ENCODE measurements around the gene ABHD1.
"Not testable (repeated sequence)": the region's sequence is repeated elsewhere in the genome, so short reads cannot be mapped to it uniquely, and the experiment has no call there.

Gene ABHD1

DNA sequence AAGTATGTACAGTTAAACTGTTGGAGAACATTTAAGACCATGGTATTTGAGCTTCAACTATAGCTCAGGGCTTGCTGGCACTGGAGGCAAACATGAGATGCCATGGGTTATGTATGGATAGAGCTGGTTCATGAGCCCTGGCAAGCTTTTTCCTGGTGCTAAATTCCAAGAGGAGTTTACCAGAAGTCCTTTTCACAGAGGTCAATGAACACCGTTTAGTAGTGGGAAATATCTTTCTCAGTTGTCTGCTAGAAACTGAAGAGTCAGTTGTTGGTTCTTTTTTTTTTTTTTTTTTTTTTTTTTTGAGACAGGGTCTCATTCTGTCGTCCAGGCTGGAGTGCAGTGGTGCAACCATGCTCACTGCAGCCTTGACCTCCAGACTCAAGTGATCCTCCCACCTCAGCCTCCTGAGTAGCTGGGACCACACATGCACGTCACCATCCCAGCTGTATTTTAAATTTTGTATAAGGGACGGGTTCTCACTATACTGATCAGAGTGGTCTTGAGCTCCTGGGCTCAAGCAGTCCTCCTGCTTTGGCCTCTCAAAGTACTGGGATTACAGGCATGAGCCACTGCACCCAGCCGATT, 35.7 kb upstream of the ABHD1 start:
- DNase-seq = no peak

DNA sequence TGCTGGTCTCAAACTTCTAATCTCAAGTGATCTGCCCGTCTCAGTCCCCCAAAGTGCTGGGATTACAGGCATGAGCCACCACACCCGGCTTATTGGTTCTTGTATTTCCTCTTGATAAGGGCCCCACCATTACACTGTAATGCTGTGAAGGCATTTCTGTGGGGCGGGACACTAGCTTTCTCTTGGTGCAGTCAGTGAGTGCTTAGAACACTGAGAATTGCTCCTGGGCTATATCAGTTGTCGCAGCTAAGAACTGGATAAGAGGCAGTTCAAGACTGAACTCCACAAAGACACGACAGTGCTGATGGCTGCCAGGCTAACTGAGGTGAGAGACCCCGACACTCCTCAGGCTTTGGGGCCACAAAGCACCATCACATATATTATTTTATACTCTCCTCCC, 35.0 kb upstream of the ABHD1 start:
- no peak for DNase-seq

DNA sequence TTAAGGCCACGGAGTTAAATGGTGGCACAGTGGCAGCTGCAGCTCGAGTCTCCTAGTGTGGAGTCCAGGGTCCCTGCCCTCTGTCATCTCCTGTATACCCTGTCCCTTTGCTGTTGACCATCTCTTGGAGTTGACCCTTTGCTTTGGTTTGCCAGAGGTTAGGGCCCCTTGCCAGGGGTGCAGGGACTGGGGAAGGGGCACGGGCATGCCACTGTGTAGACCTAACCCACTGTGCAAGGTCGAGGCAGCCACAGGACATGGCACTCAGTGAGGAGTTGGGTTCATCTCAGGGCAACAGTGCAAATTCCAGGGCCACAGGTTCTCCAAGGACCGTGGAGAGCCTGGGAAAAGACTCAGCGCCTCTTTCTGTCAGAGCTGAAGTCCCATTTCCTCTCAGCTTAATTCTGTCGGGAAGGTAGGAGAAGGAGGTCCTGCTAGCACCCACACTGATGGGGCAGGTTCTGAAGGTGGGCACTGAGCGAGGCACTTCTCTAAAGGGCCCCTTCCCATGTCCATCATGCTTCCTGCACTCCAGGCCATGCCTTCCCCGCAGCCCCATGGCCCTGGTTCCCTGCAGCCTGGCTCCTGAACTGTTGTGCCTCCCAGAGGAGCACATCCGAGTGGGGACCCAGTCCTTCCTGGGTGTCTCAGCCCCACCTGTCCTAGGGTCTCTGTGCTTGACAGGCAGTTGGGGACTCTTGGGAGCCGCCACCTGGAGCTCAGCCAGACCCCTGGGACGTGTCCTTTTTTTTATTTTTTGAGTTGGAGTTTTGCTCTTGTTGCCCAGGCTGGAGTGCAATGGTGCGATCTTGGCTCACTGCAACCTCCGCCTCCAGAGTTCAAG, 34.3 kb upstream of the ABHD1 start:
- DNase-seq = no peak

DNA sequence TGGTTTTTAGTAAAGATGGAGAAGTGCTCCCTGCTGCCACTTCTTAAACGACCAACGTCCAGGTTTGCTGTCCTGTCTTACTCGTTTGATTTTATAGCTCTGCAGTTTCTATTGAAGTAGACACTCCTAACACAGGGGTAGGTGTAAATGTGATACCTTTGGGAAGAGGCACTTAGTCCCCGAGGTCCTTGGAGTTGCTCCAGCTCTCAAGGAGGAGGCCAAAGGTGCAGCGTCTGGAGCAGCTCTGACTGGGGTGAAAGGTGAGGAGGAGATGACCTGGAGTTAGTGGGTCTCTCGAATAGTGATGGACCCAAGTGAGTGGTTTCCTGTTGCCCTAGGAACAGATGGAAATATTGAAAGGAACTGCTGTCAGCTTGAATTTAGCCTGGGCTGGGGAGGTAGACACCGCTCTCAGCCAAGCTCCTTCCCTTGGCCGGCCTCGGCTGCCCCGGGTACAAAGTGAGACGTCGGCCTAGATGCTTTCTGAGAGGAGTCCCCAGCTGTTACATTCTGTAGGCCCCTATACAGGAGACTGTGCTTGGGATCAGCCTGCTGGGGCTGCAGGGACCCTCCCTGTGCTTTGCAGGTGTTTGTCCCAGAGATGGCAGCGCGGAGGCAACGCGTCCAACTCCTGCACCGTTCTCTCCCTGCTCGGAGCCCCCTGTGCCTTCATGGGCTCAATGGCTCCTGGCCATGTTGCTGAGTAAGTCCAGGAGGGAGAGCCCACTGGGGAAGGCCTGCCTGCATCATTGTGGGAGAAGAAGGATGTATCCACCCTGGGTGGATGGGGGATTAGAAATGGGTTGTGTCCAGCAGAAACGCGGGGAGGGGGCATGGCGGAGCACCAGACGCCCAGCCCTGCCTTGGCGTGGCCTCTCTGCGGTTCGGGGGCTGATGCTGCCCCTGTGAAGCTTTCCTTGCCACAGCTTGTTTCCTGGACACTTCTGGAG, 31.6 kb upstream of the ABHD1 start:
- no peak for DNase-seq

DNA sequence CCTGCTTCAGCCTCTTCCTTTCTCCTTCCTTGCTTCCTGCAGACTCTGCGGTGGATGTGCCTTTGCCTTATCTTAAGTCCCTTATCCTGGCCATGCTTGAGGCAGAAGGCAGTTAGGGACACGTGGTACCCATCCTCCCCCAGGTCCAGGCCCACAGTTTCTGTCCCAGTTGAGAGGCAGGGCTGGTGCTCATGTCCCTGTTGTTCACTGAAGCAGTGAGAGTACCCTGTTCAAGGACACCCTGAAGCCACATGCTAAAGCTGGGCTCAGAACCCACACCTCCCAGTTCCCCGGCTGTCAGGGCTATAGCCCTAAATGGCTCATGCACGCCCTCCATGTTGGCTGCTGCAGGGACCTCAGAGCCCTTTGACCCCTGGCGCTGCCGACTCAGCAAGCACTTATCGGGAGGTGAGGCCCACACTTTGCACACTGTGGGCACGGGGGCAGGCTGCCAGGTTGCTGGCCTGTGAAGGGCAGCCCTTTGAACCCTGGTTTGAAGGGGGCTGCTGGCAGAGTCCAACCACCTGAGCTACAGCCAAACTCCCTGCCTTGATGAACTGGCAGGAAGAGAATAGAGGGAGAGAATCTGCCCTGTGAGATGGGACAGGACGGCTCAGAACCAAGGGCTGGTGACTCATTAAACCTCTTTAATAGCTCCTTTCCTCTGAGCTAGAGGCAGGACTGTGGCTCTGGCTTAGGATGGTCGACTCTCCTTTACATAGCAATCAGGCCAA, 30.8 kb upstream of the ABHD1 start:
- DNase-seq = no peak

DNA sequence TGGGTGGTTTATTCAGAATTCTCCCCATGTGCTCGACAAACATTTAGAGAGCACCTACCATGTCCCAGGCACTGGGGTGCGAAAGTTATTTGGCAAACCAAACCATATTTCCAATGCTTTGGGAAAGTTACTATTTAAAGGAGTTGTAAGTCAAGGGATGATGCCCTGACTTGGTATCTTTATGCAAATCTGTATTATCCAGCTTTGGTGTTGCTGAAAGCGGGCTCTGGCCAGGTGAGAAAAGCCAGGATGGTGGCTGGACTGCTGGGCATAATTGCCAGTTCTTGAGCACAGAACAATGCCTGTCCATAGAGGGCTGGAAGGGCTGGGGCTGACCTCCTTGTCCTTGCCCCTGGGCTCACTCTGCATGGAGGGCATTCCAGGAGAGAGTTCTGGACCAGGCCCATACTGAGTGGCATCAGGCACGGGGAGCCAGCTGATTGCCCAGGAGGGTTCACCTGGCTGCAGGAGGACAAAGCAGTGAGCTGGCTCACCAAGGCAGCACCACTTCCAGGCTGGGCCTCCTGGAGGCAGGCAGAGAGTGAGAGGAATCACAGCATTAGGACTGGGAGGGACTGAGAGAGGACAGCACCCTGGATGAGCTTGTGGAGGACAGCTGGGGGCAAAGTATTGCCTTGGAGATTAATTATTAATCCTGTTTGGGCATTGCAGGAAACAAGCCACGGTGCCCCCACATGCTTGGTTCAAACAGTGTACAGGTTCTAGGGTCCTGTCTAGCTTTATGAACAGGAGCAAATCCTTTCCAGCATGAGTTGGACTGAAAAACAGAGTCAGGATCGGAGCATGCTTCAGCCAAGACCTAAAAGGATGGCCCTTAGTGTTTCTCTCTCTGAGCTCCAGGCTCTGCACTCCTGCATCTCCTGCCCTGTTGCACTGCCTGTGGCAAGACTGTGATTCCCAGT, 29.9 kb upstream of the ABHD1 start:
- no peak for DNase-seq

DNA sequence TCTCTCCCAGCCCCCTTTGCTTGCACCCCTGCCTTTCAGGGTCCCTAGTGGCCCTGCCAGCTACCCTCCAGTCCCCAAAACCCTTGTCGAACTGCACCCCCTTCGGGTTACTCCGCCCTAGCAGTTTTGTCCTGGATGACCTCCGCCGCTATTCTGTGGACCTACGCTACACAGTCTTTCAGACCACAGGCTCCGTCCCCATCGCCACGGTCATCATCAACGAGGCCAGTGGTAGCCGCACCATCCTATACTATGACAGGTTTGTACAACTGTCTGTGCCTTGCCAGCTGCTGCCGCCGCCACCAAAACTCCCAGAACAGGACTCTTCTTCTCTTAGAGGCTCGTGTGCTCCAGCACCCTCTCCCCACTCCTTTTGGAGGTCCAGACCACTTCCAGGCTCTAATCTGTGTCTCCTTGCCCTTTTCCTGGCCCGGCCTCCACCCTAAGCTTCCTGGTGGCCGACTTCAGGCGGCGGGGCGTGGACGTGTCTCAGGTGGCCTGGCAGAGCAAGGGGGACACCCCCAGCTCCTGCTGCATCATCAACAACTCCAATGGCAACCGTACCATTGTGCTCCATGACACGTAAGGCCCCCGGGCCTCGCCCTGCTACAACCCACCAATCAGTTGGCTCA, 29.1 kb upstream of the ABHD1 start:
- DNase-seq = no peak

DNA sequence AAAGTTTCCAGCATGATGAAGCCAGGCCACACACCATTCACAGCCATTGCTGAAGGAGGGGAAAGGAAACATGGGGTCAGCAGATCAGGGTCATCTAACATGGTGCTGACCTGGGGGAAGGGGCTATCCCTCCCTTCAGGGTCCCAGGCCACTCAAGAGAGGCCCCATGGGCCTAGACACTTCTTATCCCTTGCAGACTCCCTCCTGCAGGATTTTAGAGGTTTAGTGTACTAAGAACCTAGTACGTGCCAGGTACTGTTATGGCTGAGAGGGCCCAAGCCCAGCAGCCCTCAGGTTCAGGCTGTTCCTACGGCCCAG, 28.2 kb upstream of the ABHD1 start:
- DNase-seq = no peak

DNA sequence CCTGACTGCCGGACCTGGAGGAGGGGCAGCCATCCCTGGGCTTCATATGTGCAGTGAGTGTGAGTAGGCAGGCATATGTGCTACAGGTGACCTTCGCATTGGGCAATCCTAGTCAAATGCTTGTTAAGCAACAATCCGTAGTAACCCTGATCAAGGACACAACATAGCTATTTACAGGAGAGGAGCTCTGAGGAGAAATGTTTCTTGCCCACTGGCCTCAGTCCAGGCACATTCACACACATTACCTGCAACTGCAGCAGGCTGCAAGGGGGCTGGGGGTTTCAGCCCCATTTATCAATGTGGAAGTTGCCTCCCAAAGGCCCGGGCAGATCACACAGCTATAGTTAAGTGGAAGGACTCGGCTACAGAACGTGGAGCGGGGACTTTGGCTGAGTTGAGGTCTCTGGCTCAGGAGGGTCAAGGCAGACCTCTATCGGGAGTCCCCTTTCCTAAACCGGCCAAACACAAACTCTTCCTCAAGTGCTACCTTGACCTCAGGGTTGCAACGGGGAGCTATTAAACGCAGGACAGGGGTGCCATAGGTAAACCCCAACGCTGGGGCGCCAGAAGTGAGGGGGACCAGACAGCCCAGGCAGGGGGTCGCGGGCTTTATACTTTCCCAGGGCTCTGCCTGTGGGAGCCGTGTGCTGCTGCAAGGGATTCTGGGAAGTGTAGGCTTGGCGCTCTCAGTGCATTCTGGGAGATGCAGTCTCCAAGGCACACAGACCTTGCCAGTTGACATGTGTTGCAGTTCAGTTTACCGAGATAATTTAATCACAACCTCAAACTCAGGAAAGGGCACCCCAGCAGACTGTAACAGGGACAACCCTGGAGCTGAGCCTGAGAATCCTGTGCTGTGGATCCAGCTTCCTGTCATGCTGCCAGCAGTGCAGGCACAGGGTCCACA, 27.6 kb upstream of the ABHD1 start:
- DNase-seq = peak; percentile 59

DNA sequence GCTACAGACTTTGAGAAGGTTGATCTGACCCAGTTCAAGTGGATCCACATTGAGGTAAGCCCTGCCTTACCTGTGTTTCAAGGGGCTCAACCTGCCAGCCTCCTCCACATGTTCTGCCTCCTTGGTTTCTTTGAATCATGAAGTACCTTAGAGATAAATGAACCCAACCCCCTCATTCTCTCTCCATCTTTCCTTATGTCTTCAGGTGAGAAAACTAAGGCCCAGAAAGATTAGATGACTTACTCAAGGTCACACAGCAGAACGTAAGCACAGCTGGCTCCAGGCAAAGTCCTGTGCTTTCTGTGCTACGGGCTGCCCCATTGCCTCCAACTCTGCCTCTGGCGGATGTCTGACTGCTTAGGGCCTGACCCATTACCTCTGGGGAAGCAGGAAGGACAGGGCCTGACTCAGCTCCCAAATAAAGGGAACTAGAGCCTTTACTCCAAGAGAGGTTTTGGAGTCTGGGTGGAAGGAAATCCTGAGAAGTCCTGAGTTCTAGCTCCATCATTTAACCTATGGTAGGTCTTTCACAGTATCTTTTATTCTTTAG, 26.8 kb upstream of the ABHD1 start:
- DNase-seq = no peak

DNA sequence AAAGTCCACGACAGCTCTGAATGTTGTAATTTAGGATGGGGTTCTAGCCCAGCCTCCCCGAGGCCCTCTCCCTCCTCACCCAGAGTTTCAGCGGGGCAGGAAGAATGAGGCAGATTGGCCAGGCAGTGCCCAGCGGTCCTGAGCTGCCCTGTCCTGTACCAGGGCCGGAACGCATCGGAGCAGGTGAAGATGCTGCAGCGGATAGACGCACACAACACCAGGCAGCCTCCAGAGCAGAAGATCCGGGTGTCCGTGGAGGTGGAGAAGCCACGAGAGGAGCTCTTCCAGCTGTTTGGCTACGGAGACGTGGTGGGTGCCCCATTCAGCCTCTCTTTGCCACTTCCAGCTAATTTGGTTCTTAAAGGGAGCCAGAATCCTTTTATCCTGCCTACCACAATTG, 26.3 kb upstream of the ABHD1 start:
- DNase-seq = no peak

DNA sequence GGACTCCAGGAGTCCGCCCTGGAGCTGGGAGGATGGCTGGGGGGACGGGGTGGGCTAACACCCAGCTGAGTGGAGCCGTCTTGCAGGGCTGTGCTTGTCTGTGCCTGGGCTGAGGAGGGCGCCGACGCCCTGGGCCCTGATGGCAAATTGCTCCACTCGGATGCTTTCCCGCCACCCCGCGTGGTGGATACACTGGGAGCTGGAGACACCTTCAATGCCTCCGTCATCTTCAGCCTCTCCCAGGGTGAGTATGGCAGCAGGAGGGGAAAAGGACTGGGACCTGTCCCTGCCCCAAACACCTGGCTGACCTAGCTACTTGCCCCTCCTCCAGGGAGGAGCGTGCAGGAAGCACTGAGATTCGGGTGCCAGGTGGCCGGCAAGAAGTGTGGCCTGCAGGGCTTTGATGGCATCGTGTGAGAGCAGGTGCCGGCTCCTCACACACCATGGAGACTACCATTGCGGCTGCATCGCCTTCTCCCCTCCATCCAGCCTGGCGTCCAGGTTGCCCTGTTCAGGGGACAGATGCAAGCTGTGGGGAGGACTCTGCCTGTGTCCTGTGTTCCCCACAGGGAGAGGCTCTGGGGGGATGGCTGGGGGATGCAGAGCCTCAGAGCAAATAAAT, 24.2 kb upstream of the ABHD1 start:
- DNase-seq = no peak

DNA sequence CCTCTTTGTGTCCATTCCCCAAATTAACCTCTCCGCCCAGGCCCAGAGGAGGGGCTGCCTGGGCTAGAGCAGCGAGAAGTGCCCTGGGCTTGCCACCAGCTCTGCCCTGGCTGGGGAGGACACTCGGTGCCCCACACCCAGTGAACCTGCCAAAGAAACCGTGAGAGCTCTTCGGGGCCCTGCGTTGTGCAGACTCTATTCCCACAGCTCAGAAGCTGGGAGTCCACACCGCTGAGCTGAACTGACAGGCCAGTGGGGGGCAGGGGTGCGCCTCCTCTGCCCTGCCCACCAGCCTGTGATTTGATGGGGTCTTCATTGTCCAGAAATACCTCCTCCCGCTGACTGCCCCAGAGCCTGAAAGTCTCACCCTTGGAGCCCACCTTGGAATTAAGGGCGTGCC, 23.6 kb upstream of the ABHD1 start:
- no peak for DNase-seq

DNA sequence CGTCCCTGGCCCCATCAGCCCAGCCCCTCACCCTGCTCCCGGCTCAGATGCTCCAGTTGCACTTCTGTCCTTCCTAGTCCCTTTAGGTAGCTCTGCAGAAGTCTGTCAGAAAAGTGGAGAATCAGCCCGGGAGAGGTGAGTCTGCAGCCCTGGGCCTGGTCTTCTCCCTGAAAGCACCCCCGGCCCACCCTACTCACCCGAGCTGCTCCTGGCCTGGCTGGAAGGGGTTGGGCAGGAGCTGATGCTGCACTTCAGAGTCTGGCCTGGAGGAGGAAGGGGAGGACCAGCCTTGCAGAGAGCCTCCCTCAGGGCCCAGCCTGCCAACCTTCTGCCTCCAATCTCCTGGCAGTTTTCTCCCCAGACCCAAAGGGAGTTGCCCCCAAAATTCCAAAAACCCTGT, 21.3 kb upstream of the ABHD1 start:
- DNase-seq = no peak

DNA sequence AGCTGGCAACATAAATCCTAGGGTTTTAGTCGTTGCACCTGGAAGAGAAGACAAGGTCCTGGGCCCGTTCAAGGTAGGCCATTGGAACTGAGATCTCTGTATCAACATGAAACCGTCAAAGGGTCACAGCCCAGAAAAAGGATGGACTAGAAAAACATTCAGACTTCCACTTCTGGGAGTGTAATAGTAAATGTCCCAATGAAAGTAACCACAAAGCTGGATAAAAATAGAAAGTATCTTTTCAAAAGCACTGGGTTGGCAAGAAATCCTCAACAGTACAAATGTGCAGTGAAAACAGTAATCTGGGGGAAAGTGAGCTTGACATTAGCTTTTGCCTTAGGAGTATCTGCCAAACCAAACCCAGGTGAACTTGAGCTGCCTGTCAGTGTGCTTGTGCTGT, 17.6 kb upstream of the ABHD1 start:
- no peak for DNase-seq

DNA sequence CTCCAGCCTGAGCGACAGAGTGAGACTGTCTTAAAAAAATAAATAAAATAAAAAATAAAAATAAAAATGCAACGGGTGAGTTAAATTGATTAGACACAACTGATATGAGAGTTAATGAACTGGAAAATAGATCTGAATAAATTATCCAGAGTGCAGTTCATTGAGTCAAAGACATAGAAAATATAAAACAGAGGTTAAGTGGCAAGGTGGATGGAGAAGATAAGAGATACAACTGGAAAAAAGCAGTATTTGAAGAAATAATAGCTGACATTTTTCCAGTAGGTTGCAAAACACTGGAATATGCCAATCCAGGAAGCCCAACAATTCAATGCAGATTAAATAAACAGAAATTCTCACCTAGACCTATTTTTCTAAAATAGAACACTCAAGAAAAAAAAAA, 15.4 kb upstream of the ABHD1 start:
- DNase-seq = no peak

DNA sequence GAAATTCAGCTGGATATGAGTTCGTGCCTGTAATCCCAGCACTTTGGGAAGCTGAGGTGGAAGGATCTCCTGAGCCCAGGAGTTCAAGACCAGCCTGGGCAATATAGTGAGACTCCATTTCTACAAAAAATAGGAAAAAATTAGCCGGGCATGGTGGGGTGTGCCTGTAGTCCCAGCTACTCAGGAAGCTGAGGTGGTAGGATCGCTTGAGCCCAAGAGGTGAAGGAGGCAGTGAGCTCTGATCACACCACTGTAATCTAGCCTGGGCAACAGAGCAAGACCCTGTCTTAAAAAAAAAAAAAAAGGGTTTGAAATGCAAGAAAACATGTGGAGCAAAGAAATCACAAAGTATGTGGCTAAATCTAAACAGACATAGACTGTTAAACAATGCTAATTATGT, 14.5 kb upstream of the ABHD1 start:
- DNase-seq = no peak

DNA sequence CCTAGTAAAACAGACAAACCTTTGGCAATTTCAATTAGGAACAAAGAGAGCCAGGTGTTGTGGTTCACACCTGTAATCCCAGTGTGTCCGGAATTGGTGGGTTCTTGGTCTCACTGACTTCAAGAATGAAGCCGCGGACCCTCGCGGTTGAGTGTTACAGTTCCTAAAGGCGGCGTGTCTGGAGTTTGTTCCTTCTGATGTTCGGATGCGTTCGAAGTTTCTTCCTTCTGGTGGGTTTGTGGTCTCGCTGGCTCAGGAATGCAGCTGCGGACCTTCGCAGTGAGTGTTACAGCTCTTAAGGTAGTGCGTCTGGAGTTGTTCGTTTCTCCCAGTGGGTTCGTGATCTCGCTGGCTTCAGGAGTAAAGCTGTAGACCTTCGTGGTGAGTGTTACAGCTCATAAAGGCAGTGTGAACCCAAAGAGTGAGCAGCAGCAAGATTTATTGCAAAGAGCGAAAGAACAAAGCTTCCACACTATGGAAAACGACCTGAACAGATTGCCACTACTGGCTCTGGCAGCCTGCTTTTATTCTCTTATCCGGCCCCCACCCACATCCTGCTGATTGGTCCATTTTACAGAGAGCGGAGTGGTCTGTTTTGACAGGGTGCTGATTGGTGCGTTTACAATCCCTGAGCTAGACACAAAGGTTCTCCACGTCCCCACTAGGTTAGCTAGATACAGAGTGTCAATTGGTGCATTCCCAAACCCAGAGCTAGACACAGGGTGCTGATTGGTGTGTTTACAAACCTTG, 12.8 kb upstream of the ABHD1 start:
- DNase-seq = not testable (repeated sequence)
